NCI-H524 treated with DMSO at 0.1 percent for 48 hours (cell line): ENCODE results near the gene SEPTIN12.

Experiments
- DNase-seq: peaks from one replicate; lab custom pipeline; 2025; lab: John Stamatoyannopoulos, UW

Gene SEPTIN12

DNA sequence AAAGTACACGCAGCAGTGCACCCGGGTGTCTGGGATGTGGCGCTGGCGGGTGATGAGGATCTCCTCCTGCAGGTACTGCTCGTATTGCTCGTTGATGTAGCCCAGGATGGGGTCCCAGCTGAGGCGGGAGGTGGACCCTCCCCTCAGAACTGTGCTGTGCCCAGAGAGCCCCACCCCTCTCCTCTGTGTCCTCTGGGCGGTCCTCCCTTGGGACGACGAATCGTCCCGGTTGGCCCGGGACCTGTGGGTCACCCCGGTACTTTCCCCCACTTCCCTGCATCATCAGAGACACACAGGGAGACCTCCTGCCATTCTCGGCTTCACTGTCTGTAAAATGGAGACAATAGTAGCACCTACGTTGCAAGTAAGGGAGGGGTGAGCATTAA, 4.2 kb downstream of the SEPTIN12 start:
- no peak for DNase-seq

DNA sequence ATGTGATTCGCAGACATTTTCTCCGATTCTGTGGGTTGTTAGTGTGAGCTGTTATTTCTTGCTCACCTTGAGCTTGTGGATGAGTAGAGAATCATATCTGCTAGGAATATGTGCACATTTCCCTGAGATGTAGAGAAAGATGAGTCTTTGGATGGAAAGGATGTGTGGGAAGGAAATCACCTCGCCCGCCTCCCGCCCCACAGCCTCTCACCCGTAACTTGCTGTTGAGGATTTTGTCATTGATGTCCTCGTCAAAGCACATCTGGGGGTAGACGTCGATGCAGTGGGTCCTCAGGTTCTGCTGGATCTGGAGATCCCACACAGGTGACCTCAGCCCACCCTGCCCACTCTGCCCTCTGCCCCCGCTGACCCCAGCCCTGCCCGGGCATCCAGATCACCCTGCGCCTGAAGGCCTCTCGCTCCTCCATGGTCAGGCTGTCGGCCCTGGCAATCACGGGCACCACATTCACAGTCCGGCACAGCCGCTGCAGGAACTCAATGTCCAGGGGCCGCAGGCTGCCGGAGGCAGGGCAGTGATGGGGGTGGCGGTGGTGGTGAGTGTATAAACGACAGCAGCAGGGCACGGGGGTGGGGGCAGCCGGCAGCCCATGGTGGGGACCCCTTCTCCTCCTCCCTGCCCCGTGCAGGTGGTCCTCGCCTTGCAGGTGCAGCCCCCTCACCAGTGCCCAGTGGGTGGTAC, 4.7 kb downstream of the SEPTIN12 start:
- DNase-seq, result no peak

GRCh38 chr16:4780235-4780634, 7.9 kb downstream of the SEPTIN12 start:
- DNase-seq, result no peak

- DNase-seq, result no peak
Observed at GRCh38 chr16:4778050-4778392, 10.1 kb downstream of the SEPTIN12 start.

DNA sequence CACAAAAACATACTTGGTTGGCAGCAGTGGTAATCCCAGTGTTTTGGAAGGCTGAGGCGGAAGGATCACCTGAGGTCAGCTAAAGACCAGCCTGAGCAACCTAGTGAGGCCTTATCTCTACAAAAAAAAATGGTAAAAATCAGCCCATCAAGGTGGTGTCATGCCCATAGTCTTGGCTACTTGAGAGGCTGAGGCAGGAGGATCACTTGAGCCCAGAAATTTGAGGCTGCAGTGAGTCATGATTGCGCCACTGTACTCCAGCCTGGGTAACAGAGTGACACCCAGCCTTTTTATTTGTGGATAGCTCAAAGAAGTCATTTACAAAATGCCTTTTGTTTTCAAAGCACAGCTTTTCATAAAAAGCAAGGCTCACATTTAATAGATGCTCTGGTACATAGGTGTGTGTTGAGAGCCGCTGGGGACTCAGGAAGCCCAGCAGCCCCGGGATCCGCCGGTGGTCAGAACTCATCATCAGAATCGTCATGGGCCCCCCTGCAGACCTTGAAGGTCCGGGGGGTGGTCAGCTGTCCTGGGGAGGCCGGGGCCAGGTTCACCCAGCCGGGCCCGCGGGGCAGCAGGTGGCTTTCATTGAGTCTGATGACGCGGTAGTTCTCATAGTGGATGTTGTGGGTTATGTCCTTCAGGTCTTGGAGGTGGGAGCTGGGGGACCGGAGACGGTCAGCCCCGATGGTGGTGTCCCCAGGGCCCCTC, 10.7 kb downstream of the SEPTIN12 start:
- no peak for DNase-seq

GRCh38 chr16:4776141-4776705, 11.9 kb downstream of the SEPTIN12 start:
- no peak for DNase-seq

- DNase-seq, result no peak
Observed at GRCh38 chr16:4775005-4775404, 13.1 kb downstream of the SEPTIN12 start.

- no peak for DNase-seq
Observed at GRCh38 chr16:4772351-4772750, 15.8 kb downstream of the SEPTIN12 start.

GRCh38 chr16:4771646-4772045, 16.5 kb downstream of the SEPTIN12 start:
- no peak for DNase-seq

DNA sequence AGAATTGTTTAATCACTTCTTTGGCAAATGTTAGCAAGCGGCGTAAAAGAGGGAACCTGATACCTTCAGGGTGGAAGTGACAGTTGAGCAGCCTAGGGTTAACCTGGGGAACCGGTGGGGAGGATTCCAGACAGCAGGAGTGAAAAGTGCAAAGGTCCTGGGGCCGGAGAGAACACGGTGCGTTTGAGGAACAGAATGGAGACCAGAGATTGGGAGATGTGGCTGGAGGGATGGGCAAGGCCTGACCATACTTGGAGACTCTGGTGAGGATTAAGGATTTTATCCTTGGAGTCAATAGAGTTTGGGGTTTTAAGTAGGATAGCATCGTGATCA, 18.9 kb downstream of the SEPTIN12 start:
- no peak for DNase-seq

- DNase-seq, result peak; percentile 87
Observed at GRCh38 chr16:4768549-4769305, 19.4 kb downstream of the SEPTIN12 start.

DNA sequence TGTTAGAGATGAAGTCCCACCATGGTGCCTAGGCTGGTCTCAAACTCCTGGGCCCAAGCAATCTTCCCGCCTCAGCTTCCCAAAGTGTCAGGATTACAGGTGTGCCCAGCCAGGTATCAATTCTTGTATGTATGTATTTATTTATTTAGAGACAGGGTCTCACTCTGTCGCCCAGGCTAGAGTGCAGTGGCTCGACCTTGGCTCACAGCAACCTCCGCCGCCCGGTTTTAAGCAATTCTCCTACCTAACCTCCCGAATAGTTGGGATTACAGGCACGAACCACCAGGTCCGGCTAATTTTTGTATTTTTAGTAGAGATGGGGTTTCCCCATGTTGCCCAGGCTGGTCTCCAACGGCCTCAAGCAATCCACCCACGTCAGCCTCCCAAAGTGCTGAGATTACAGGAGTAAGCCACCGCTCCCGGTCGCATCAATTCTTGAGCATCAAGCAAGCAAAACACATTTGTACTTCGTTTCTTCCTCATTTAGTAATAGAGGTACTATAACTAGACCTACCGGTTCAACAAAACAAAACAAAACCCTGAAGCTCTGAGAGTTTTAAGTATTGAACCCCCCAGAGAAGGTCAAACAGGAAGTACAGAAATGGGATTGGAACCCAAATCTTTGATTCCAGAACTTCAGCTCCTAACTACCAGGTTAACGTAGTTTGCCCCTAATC, 20.1 kb downstream of the SEPTIN12 start:
- DNase-seq, result no peak

DNA sequence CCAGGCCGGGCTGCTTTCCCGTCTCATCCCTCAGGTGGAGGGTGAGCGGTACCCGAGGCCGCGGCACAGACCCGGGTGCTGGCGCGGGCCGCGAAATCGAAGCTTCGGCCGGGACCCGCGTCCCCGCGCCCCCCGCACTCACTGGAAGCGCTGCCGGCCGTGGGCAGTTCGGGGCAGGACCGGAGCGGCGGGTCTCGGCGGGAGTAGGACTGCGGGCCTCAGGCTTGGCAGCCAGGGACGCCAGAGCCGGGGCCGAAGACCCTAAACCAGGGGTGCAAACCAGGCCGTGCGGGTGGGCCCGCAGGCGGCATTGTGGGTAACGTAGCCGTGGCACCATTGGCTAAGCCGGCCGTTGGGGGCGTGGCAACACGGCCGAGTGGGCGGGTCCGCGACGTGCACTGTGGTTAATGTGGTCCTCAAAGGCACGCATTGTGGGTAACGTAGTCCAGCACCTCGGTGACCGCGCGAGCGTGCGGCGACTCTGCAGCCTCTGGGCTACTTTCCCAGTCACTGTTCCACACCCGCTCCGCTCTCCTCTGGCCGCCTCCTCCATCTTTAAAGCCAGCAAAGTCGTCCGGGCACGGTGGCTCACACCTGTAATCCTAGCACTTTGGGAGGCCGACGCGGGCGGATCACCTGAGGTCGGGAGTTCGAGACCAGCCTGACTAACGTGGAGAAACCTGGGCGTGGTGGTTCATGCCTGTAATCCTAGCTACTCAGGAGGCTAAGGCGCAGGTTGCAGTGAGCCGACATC, 21.1 kb downstream of the SEPTIN12 start, which contains the start of gene ZNF500:
TSS of gene ZNF500 (minus strand) at position 288 of the 754 bp plus-strand sequence. CDS start 1,184 bp downstream, outside the sequence.
- peak; percentile 89 for DNase-seq

DNA sequence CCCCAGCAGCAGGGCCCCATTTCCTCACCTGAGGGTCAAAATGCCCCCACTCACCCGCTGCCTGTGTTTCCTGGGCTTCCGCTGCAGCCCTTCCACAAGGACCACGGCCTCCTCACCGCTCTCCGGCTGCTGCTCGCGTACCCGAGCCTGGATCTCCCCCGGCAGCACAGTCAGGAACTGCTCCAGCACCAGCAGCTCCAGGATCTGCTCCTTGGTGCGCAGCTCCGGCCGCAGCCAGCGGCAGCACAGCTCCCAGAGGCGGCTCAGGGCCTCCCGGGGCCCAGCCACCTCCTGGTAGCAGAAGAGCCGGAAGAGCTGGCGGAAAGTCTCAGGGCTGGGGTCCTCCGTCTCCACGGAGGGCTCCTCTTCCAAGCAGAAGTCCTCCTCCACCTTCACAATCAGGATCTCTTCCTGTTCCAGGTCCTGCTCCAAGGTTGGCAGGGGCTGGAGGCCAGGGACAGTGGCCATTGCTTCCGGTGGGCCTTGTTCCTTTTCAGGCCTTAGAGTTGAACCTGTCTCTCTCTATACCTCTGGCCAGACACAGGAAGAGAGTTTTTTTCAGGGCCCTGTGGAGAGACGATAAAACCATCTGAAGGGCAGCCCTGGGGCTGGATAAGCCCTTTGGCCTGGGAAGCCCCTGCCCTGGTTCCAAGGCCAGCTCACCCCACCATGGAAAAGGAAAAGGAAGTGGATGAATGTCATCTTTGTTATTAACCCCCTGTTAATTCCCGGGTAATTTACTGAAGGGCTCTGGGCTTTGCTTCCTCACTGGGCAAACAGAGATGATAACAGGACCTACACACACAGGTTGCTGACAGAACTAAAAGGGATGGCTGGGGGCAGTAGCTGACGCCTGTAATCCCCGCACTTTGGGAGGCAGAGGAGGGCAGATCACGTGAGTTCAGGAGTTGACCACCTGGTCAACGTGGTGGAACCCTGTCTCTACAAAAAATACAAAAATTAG, 22.4 kb downstream of the SEPTIN12 start:
- no peak for DNase-seq

GRCh38 chr16:4763791-4764190, 24.4 kb downstream of the SEPTIN12 start:
- no peak for DNase-seq

DNA sequence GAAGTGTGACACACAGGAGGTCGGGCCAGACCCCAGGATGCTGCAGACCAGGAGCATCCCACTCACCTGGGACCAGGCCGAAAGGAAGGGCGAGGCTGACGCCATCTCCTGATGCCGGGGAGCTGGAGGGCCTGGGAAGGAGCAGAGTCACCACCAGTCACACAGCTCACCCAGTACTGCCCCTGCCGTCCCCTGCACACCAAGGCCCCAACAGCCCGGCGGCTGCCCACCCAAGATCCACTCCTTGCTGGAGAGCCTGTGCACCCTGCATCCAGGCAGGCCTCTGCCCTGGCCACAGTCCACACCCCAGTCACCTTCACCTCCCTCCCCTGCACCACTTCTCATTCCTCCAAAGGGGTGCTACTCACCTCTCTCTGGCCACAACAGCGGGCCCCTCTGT, 25.9 kb downstream of the SEPTIN12 start:
- no peak for DNase-seq

DNA sequence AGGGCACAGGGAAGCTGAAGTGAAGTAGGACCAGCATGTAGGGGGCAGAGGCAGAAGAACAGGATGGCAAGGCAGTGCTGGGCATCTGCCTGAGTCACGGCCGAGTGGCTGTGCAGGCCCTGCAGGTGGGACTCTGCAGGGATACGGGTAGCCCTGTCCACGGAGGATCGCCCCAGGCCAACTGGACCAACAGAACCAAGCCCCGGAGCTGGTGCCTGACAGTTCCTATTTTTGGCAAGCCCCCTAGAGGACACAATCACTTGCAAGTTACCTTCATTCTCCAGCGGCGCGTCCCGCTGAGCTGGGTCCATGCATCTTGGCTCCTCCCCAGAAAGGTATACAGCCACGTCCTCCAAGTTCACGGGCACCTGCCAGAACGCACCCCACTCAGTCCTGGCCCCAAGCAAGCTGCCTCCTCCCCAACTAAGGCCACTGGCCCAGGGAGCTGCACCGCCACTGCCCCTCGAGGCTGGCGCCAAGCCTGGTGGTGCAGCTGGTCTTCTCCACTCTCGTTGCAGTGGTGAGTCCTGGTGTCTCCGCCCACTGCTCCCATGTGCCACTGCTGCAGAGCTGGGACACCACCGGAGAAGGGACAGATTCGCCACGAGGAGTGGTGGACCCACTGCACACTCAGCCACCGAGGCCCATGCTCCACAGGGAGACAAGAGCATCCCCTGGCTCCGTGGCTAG, 27.8 kb downstream of the SEPTIN12 start:
- DNase-seq, result no peak

- no peak for DNase-seq
Observed at GRCh38 chr16:4755687-4756086, 32.5 kb downstream of the SEPTIN12 start.

DNA sequence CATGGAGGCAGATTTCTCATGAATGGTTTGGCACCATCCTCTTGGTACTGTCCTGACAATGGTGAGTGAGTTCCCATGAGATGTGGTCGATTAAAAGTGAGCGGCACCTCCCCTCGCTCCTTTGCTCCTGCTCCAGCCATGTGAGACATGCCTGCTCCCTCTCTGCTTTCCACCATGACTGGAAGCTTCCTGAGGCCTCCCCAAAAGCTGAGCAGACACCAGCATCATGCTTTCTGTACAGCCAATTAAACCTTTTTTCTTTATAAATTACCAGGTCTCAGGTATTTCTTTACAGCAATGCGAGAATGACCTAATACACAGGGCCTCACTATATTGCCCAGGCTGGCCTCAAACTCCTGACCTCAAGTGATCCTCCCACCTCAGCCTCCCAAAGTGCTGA, 33.3 kb downstream of the SEPTIN12 start:
- DNase-seq, result no peak

DNA sequence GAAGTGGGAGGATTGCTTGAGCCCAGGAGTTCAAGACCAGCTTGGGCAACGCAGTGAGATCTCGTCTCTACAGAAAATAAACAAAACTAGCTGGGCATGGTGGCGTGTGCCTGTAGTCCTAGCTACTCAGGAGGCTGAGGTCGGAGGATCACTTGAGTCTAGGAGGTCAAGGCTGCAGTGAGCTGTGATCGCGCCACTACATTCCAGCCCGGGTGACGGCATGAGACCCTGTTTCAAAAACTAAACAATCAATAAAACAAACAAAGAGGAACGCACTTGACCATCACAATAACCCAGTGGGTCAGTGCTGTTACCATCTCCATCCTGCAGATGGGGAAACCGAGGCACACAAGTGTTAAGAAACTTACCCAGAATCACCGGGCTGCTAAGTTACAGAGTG, 34.9 kb downstream of the SEPTIN12 start:
- no peak for DNase-seq
